Measurements from ENCODE around the gene NFIX.

The NFIX gene

GRCh38 chr19:13083627-13084026, 88.4 kb downstream of the NFIX start:
- peak; percentile 52 for DNase-seq (ENCODE audit: low read depth, low spot score)
- in situ Hi-C loops (cut with HindIII; ENCODE audit: low sequenced_read_pairs): no loop called here
- H3K4me3 ChIP-seq (ENCODE audit: low read depth, low read length): no peak overlapping the region
- no peak for TF ChIP-seq CTCF (IDR thresholded peaks at IDR 0.05; ENCODE audit: low read depth, low read length)

- TF ChIP-seq CTCF (IDR thresholded peaks at IDR 0.05; ENCODE audit: low read depth, low read length): no peak
- in situ Hi-C loops (cut with HindIII; ENCODE audit: low sequenced_read_pairs): no loop called here
- H3K4me3 ChIP-seq (ENCODE audit: low read depth, low read length): no peak overlapping the region
- DNase-seq (ENCODE audit: low read depth, low spot score): no peak
Observed at GRCh38 chr19:13085666-13086065, 90.4 kb downstream of the NFIX start.

GRCh38 chr19:13086341-13086740, 91.1 kb downstream of the NFIX start:
- in situ Hi-C loops (cut with HindIII; ENCODE audit: low sequenced_read_pairs): no loop called here
- no peak for DNase-seq (ENCODE audit: low read depth, low spot score)
- H3K4me3 ChIP-seq (ENCODE audit: low read depth, low read length): no peak overlapping the region
- TF ChIP-seq CTCF (IDR thresholded peaks at IDR 0.05; ENCODE audit: low read depth, low read length): no peak

- no peak for DNase-seq (ENCODE audit: low read depth, low spot score)
- TF ChIP-seq CTCF (IDR thresholded peaks at IDR 0.05; ENCODE audit: low read depth, low read length): no peak
- in situ Hi-C loops (cut with HindIII; ENCODE audit: low sequenced_read_pairs): no loop called here
- H3K4me3 ChIP-seq (ENCODE audit: low read depth, low read length): no peak overlapping the region
Observed at GRCh38 chr19:13087295-13087694, 92.0 kb downstream of the NFIX start.

- in situ Hi-C loops (cut with HindIII; ENCODE audit: low sequenced_read_pairs): no loop called here
- no peak for TF ChIP-seq CTCF (IDR thresholded peaks at IDR 0.05; ENCODE audit: low read depth, low read length)
- no peak for DNase-seq (ENCODE audit: low read depth, low spot score)
- no peak overlapping the region for H3K4me3 ChIP-seq (ENCODE audit: low read depth, low read length)
Observed at GRCh38 chr19:13087795-13088537, 92.7 kb downstream of the NFIX start.

GRCh38 chr19:13089139-13089856, 94.0 kb downstream of the NFIX start:
- DNase-seq (ENCODE audit: low read depth, low spot score): no peak
- TF ChIP-seq CTCF (IDR thresholded peaks at IDR 0.05; ENCODE audit: low read depth, low read length): peak; percentile 41
- H3K4me3 ChIP-seq (ENCODE audit: low read depth, low read length): no peak overlapping the region
- in situ Hi-C loops (cut with HindIII; ENCODE audit: low sequenced_read_pairs): no loop called here

Measured in astrocyte of the spinal cord (primary cell).